ENCODE results near the gene PRXL2B. TPM values are rescaled to one million over a fixed set of nuclear protein-coding genes. Genes with fewer than 3 reads are reported as not detected.

Gene PRXL2B
- total RNA-seq, 1 experiment from 2014 or later: 40.7 TPM

GRCh38 chr1:2639203-2639602, 52.6 kb downstream of the PRXL2B start:
- no peak overlapping the region for H2AFZ ChIP-seq (ENCODE audit: low read length)
- peaks cover 10% of the 10 kb centered on the region for H3K23me2 ChIP-seq (ENCODE audit: insufficient read length, low read depth, low read length, poor library complexity, severe bottlenecking)
- no peak overlapping the region for H3K27ac Mint-ChIP-seq
- no peak overlapping the region for H3K27ac ChIP-seq (ENCODE audit: insufficient read length, low read depth, low read length)
- no peaks in the 10 kb centered on the region for H3K79me2 ChIP-seq (ENCODE audit: insufficient read depth, low read length)
- peaks cover 6% of the 10 kb centered on the region for H3K9me3 ChIP-seq (ENCODE audit: control insufficient read depth, low read depth, low read length)
- H2BK12ac ChIP-seq (ENCODE audit: insufficient read length, low read depth, low read length): no peak overlapping the region
- no peak overlapping the region for H4K8ac ChIP-seq (replicated peaks; ENCODE audit: insufficient read length, low read depth, low read length)
- H3K4me3 Mint-ChIP-seq: no peak overlapping the region; a peak in 1 of 5 replicates
- H2BK20ac ChIP-seq (ENCODE audit: low read depth, low read length, poor library complexity, severe bottlenecking): no peak overlapping the region
- no peaks in the 10 kb centered on the region for H3K4me1 ChIP-seq (ENCODE audit: insufficient read depth, low read length)
- H3K27me3 ChIP-seq (ENCODE audit: insufficient read depth, low read length): peaks cover 1% of the 10 kb centered on the region; the same call in 1 of the 2 replicates
- no CpG with 5 or more reads among the region's 11 CpGs for WGBS (ENCODE audit: extremely low coverage, insufficient read length, low lambda C conversion rate)
- no peak overlapping the region for H3K23ac ChIP-seq (ENCODE audit: insufficient read length, low read depth, low read length)
- no peak overlapping the region for H2AK5ac ChIP-seq (ENCODE audit: insufficient read length, low read length)
- DNase-seq: peak; percentile 24
- H3K36me3 Mint-ChIP-seq (ENCODE audit: insufficient read depth in 1 of 3, low read depth in 3 of 3): peaks cover 0 to 13% (median 3%) of the 10 kb centered on the region in 3 experiments; a peak in 4 of 7 replicates
- peaks cover 2 to 5% of the 10 kb centered on the region in 2 experiments; a peak in 1 of 4 replicates for H3K4me1 Mint-ChIP-seq
- H2BK120ac ChIP-seq (ENCODE audit: low read depth, low read length, poor library complexity, severe bottlenecking): no peak overlapping the region
- H4K20me1 ChIP-seq (ENCODE audit: control insufficient read depth, insufficient read depth, insufficient read length): no peaks in the 10 kb centered on the region
- no peak overlapping the region for H4K91ac ChIP-seq (ENCODE audit: insufficient read length, low read depth, low read length)
- H3K9ac ChIP-seq (ENCODE audit: extremely low read depth, insufficient read length, low read length): no peak overlapping the region
- H4K5ac ChIP-seq (ENCODE audit: insufficient read length, low read depth, low read length): no peak overlapping the region
- no peak overlapping the region for H3K14ac ChIP-seq (ENCODE audit: insufficient read depth, low read length)
- H3K27me3 Mint-ChIP-seq (ENCODE audit: low read depth): peaks cover 45% of the 10 kb centered on the region
- H3T11ph ChIP-seq (ENCODE audit: low read length): no peak overlapping the region
- H2BK15ac ChIP-seq (ENCODE audit: low read depth, low read length): no peak overlapping the region
- no peak overlapping the region for H2BK5ac ChIP-seq (ENCODE audit: insufficient read length, low read length)
- TF ChIP-seq CTCF (conservative IDR thresholded peaks at IDR 0.05): no peak
- no peak overlapping the region for H3K18ac ChIP-seq (ENCODE audit: insufficient read length, low read depth, low read length)
- no peak overlapping the region for H3K56ac ChIP-seq (ENCODE audit: insufficient read length, low read depth, low read length)
- no peak overlapping the region for H3K4me2 ChIP-seq (ENCODE audit: insufficient read depth, insufficient read length, low read length)
- H3K79me1 ChIP-seq (ENCODE audit: insufficient read depth, low read depth, low read length, poor library complexity, severe bottlenecking): no peaks in the 10 kb centered on the region
- H3K9me3 Mint-ChIP-seq: peaks cover 14 to 17% of the 10 kb centered on the region in 2 experiments
- no peak overlapping the region for H3K4ac ChIP-seq (ENCODE audit: low read depth, low read length)
